ENCODE results near the gene SERPINB10.
A peak's percentile ranks its signal among the peaks of the same experiment; 100 is the strongest.
"Not testable (repeated sequence)": the region's sequence is repeated elsewhere in the genome, so short reads cannot be mapped to it uniquely, and the experiment has no call there.

SERPINB10 gene

GRCh38 chr18:63890237-63890949 is 17.4 kb upstream of the SERPINB10 start:
- peak overlapping the region in 1 of 7 experiments; percentile 1 for H3K4me3 ChIP-seq
- peak overlapping the region in 2 of 21 experiments; percentile 12 to 39 for H3K27ac ChIP-seq

- Histone ChIP-seq H3K27ac (peak overlapping the region in 2 of 21 experiments; percentile 12 to 39), H3K4me3 (peak overlapping the region in 1 of 7 experiments; percentile 1)
These were observed 16.8 kb upstream of the SERPINB10 start for GRCh38 chr18:63890950-63891304.

GRCh38 chr18:63892566-63892965 is 15.2 kb upstream of the SERPINB10 start:
- H3K4me3 ChIP-seq: no peak overlapping the region
- no peak overlapping the region for H3K27ac ChIP-seq

GRCh38 chr18:63894106-63894772 is 13.5 kb upstream of the SERPINB10 start:
- Histone ChIP-seq H3K4me3 (no peak overlapping the region), H3K27ac (peak overlapping the region in 1 of 21 experiments; percentile 13)

- Histone ChIP-seq H3K27ac (no peak overlapping the region), H3K4me3 (no peak overlapping the region)
These were observed 12.6 kb upstream of the SERPINB10 start for GRCh38 chr18:63895190-63895589.

GRCh38 chr18:63897072-63897471 is 10.7 kb upstream of the SERPINB10 start:
- Histone ChIP-seq H3K4me3 (no peak overlapping the region), H3K27ac (no peak overlapping the region)

GRCh38 chr18:63899206-63899605 is 8.6 kb upstream of the SERPINB10 start:
- no peak overlapping the region for H3K4me3 ChIP-seq
- H3K27ac ChIP-seq: no peak overlapping the region

- Histone ChIP-seq H3K27ac (no peak overlapping the region), H3K4me3 (no peak overlapping the region)
These were observed 3.7 kb upstream of the SERPINB10 start for GRCh38 chr18:63903851-63904570.

- H3K4me3 ChIP-seq: no peak overlapping the region
- no peak overlapping the region for H3K27ac ChIP-seq
These were observed 3.1 kb upstream of the SERPINB10 start for GRCh38 chr18:63904694-63905093.

GRCh38 chr18:63905361-63905760 is 2.4 kb upstream of the SERPINB10 start:
- Histone ChIP-seq H3K27ac (no peak overlapping the region), H3K4me3 (no peak overlapping the region)

GRCh38 chr18:63906056-63906455 is 1.7 kb upstream of the SERPINB10 start:
- no peak overlapping the region for H3K27ac ChIP-seq
- no peak overlapping the region for H3K4me3 ChIP-seq

GRCh38 chr18:63908858-63909257 is 1.1 kb downstream of the SERPINB10 start:
- Histone ChIP-seq H3K27ac (no peak overlapping the region), H3K4me3 (no peak overlapping the region)

GRCh38 chr18:63909870-63910269 is 2.1 kb downstream of the SERPINB10 start:
- Histone ChIP-seq H3K27ac (no peak overlapping the region), H3K4me3 (no peak overlapping the region)

- no peak overlapping the region for H3K27ac ChIP-seq
- H3K4me3 ChIP-seq: no peak overlapping the region
These were observed 10.1 kb downstream of the SERPINB10 start for GRCh38 chr18:63917817-63918216.

- no peak overlapping the region for H3K27ac ChIP-seq
- H3K4me3 ChIP-seq: no peak overlapping the region
These were observed 14.3 kb downstream of the SERPINB10 start for GRCh38 chr18:63922049-63922448.

GRCh38 chr18:63924551-63924950 is 16.8 kb downstream of the SERPINB10 start:
- Histone ChIP-seq H3K4me3 (no peak overlapping the region), H3K27ac (no peak overlapping the region)

GRCh38 chr18:63928331-63928730 is 20.6 kb downstream of the SERPINB10 start:
- H3K27ac ChIP-seq: no peak overlapping the region
- no peak overlapping the region for H3K4me3 ChIP-seq

- not testable (repeated sequence) for H3K4me3 ChIP-seq, H3K27ac ChIP-seq
These were observed 21.6 kb downstream of the SERPINB10 start for GRCh38 chr18:63929369-63929768.

- H3K4me3 ChIP-seq: no peak overlapping the region
- no peak overlapping the region for H3K27ac ChIP-seq
These were observed 23.1 kb downstream of the SERPINB10 start for GRCh38 chr18:63930773-63931354.

GRCh38 chr18:63936156-63936931 is 28.6 kb downstream of the SERPINB10 start:
- H3K4me3 ChIP-seq: peak overlapping the region; percentile 41 to 65 (median 55)
- peak overlapping the region in 12 of 21 experiments; percentile 1 to 73 (median 44) for H3K27ac ChIP-seq
